GM15510 (cell line): ENCODE measurements around the gene VDR.

Experiments
- POLR2A ChIP-seq: IDR thresholded peaks from 3 replicates; pipeline ENCODE4 v1.6.1; 2011; ENCODE audit warnings: borderline replicate concordance; ENCODE audit not compliant: insufficient read length; ENCODE audit errors: extremely low read depth

The VDR gene

GRCh38 chr12:47870175-47870781 lies 34.5 kb downstream of the VDR start:
- no peak for TF ChIP-seq POLR2A

GRCh38 chr12:47868552-47869031 lies 36.2 kb downstream of the VDR start:
- TF ChIP-seq POLR2A: no peak

GRCh38 chr12:47868041-47868440 lies 36.8 kb downstream of the VDR start:
- TF ChIP-seq POLR2A: no peak

- no peak for TF ChIP-seq POLR2A
Observed at GRCh38 chr12:47867495-47867941, 37.3 kb downstream of the VDR start.

GRCh38 chr12:47864646-47865235 lies 40.1 kb downstream of the VDR start:
- TF ChIP-seq POLR2A: no peak

GRCh38 chr12:47863985-47864384 lies 40.8 kb downstream of the VDR start:
- no peak for TF ChIP-seq POLR2A

GRCh38 chr12:47863467-47863866 lies 41.3 kb downstream of the VDR start:
- no peak for TF ChIP-seq POLR2A

- TF ChIP-seq POLR2A: no peak
Observed at GRCh38 chr12:47862881-47863280, 41.9 kb downstream of the VDR start.

GRCh38 chr12:47862167-47862750 lies 42.5 kb downstream of the VDR start:
- no peak for TF ChIP-seq POLR2A

- TF ChIP-seq POLR2A: no peak
Observed at GRCh38 chr12:47860873-47861272, 43.9 kb downstream of the VDR start.

GRCh38 chr12:47860279-47860841 lies 44.4 kb downstream of the VDR start:
- no peak for TF ChIP-seq POLR2A

- TF ChIP-seq POLR2A: no peak
Observed at GRCh38 chr12:47858511-47859266, 46.1 kb downstream of the VDR start.

GRCh38 chr12:47856721-47857575 lies 47.8 kb downstream of the VDR start:
- no peak for TF ChIP-seq POLR2A

- TF ChIP-seq POLR2A: no peak
Observed at GRCh38 chr12:47856094-47856493, 48.7 kb downstream of the VDR start.
